Urothelium cell line (cell line): ENCODE data around the gene DCX.

Experiments used
- DNase-seq: peaks from one replicate; pipeline ENCODE4 v3.0.0; 2011; ENCODE audit warnings: low spot score, mixed read lengths
- FAIRE-seq: peaks from 2 replicates; lab custom pipeline; 2011; peaks lifted over from hg19 to GRCh38; lab: Jason Lieb, UNC

Gene DCX

GRCh38 chrX:111411983-111412382 lies at the start of gene DCX:
DCX (minus strand) TSS chrX:111412192; CDS start chrX:111410398, 1,794 bp downstream.
- DNase-seq (no peak), FAIRE-seq (no peak)

DNA sequence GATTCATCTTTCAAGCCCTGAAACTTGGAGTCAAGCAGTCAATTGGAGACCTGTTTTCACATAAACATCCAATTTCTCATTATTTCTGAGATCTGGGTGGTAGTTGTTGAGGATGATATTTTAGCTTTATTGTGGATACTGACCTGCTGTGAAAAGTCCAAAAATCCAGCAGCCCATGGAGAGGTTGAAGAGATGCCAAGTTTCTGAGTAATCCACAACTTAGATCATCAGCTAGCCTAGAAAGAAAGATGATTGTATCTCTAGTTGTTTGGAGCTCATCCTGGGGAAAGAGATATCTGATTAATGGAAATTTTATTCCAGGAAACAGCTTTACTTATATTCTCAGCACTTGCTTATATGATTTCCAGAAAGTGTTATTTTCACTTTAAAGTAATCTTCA lies 48.6 kb upstream of the DCX start:
- DNase-seq = no peak
- no peak for FAIRE-seq

GRCh38 chrX:111447298-111447697 lies 35.3 kb upstream of the DCX start:
- DNase-seq = peak; percentile 2
- no peak for FAIRE-seq

DNA sequence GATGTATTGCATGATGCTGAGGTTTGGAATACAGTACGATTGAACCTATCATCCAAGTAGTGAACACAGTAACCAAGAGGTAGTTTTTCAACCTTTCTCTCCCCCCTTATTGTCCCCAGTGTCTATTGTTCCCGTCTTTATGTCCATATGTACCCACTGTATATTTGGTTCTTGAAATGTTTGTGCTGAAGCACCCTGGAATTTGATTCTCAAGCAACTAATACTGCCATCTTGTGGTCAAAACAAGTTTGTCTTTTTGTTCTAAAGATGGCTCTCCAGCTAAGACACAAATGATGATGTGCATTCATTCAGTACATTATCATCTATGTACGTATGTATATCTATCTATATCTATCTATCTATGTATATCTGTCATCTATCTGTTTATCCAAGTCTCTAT lies 33.5 kb upstream of the DCX start:
- FAIRE-seq (no peak), DNase-seq (peak; percentile 2)

- no peak for FAIRE-seq
- DNase-seq = no peak
Observed at GRCh38 chrX:111444881-111445280, 32.9 kb upstream of the DCX start.

GRCh38 chrX:111443946-111444345 lies 32.0 kb upstream of the DCX start:
- FAIRE-seq = no peak
- DNase-seq = no peak

DNA sequence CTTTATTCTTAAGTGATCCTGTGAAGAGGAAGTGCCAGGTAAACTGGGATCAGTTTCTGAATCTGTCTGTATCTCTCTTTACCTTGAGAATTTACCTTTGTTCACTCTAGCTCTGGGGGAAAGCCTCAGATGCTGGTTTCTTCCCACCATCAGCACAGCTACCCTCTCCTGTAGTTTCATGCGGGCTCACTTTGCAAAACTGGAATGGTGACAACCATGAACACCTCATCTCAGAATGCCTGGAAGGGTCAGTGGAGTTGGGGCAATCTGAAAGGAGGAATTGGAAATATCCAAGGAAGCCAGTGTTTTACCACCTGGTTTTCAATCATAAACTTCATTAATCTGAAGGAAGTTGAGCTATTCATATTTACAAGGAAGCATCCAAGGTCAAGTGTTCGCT lies 30.8 kb upstream of the DCX start:
- FAIRE-seq = no peak

GRCh38 chrX:111435469-111435868 lies 23.5 kb upstream of the DCX start:
- DNase-seq = no peak
- no peak for FAIRE-seq

More for the DNA sequence above, 30.8 kb upstream of the DCX start:
- no peak for DNase-seq

DNA sequence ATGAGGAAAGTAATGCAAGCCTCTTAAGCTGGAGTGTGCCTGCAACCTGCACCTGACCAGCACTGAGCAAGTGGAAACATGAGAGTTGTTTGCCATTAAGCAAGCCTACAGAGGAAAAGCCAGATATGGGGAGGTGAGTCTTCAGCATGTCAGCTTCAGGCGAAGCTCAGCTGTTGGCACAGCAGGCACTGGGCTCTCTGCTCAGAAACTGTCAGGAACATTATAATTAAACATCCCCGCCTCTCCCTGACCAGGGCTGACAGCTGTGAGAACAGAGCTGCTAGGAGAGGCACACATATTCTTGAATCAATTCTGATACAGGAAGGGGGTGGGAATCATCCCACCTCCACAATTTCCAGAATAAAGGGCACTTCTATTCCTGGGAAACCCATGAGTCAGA lies 19.0 kb upstream of the DCX start:
- FAIRE-seq (no peak), DNase-seq (no peak)

- DNase-seq (no peak), FAIRE-seq (no peak)
Observed at GRCh38 chrX:111411557-111411956, 435 bp downstream of the DCX start.

GRCh38 chrX:111410590-111411078 lies 1.4 kb downstream of the DCX start:
- no peak for DNase-seq

DNA sequence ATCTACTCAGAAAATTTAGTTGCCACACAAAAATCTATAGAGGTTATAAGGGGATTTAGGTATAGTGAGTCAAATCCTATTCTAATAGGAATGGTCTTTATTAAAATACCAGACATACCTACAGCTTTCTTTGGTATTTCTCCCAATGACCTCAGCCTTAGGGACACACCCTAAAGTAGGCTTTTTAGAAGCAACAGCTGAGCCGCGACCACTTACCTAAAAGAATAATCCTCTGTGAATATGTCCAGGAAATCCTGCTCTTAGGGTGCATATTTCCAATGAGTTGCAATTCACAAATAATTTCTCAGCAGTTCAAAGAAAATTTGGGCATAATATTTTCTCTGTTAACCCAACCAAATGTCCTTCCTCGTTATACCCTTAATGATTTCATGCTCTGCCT lies 2.7 kb downstream of the DCX start:
- no peak for FAIRE-seq
- DNase-seq = no peak

More at GRCh38 chrX:111410590-111411078, 1.4 kb downstream of the DCX start:
- no peak for FAIRE-seq

- DNase-seq (no peak), FAIRE-seq (no peak)
Observed at GRCh38 chrX:111407948-111408347, 4.0 kb downstream of the DCX start.

DNA sequence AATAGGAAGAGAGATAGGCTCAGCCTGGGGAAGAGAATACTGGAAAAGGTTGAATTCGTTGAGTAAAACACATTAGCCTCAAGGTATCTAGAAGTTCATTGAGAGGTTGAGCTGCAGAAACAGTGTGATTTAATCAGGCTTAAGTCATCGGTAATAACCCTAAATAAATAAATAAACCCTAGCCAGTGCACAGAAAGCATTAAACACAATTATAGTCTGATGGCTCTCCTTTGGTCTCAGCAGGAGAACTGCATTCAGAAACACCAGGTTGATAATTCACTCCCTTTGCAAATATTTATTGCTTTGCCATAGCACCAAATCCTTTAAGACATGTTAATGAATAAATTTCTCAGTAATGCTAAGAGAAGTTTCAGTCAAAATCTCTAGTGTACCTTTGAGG lies 9.6 kb downstream of the DCX start:
- FAIRE-seq = no peak
- no peak for DNase-seq

DNA sequence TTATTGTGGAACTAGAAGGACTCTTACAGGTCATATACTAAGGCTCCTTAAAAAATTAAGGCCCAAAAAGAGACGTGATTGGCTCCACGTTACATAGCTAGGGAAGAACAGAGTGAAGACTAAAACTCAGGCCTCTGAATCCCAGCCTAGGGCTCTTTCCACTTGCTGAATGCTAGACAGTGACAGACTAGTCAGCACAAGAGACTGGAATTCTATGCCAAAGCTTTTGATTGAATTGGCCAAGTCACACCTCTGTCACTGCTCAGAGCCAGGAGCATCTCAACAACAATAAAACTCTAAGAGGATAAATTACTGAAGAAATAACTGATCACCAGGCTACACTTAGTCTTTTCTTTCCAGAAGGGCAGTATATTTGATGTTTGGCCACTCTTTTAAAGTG lies 16.8 kb downstream of the DCX start:
- DNase-seq = no peak
- no peak for FAIRE-seq

- FAIRE-seq (no peak), DNase-seq (no peak)
Observed at GRCh38 chrX:111394569-111394968, 17.4 kb downstream of the DCX start.

DNA sequence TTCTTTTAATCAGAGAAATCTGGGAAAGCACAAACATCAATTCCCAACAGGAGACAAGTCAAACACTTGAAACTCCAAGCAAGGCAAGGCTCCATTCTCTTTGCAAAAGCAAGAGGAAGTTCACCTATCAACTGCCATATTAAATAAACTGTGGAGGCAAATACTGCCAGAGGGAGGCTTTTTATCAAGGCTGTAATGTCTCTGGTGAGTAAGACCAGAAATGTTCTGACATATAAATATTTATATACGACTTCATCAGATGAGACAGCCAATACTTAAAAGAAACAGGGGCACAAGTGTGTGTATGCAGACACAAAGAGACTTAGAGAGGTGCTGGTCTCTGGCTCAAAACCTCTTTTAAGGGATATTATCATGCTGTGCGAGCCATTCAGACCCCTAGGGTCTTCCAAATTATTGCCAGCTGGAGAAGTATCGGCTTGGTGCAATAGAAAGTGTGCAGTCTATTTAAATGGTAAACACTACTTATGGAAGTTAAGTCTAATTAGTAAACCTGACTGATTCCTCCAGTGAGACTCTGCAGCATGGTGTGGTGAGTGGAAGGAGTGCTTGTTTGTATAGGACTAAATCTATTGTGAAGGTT lies 24.4 kb downstream of the DCX start:
- DNase-seq (no peak), FAIRE-seq (no peak)

GRCh38 chrX:111386615-111387233 lies 25.3 kb downstream of the DCX start:
- FAIRE-seq = no peak
- DNase-seq = peak; percentile 1

DNA sequence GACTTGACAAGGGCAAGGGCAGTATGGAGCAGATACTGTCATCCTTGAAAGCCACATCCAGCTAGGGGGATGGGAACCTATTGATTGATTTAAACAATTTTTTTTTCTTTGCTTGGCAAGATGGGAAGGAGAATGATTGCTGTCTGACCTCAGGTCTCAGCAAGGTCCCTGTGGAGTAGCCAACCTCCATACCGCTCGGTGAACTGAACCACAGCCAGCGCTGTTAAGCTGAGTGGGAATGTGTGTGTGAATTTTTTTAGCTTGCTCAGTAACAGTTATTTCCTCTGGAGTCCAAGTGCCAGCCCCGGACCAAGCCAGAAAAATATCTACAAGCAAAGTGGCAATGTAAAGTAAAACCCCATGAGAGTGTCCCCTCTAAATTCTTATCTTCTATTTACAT lies 25.9 kb downstream of the DCX start:
- FAIRE-seq = no peak

GRCh38 chrX:111382277-111382676 lies 29.7 kb downstream of the DCX start:
- no peak for DNase-seq
- FAIRE-seq = no peak

More for the DNA sequence above, 25.9 kb downstream of the DCX start:
- DNase-seq = no peak

- no peak for DNase-seq
Observed at GRCh38 chrX:111376897-111377578, 35.0 kb downstream of the DCX start.

DNA sequence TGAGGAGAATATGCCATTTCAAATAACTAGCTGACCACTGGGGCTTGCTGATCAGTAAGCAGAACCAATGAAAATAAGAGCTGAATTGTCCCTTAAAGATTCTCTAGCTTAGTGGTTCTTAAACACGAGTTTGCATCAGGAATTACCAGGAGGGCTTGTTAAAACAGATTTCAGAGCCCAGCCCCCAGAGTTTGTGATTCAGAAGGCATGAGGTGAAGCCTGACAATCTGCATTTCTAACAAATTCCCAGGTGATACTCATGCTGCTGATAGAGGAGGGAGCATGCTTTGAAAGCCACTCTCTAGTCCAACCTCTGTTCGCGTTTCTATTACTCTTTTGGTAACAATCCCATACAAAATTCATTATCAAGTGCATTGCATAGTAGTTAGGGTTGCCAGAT lies 35.5 kb downstream of the DCX start:
- DNase-seq = no peak

More at GRCh38 chrX:111376897-111377578, 35.0 kb downstream of the DCX start:
- no peak for FAIRE-seq

More for the DNA sequence above, 35.5 kb downstream of the DCX start:
- FAIRE-seq = no peak
